Measurements from ENCODE around the gene ZNF19. TPM values are rescaled to one million over a fixed set of nuclear protein-coding genes. Genes with fewer than 3 reads are reported as not detected.

The ZNF19 gene
- total RNA-seq, 2 experiments from 2014 or later = 1.8 to 2.9 TPM

DNA sequence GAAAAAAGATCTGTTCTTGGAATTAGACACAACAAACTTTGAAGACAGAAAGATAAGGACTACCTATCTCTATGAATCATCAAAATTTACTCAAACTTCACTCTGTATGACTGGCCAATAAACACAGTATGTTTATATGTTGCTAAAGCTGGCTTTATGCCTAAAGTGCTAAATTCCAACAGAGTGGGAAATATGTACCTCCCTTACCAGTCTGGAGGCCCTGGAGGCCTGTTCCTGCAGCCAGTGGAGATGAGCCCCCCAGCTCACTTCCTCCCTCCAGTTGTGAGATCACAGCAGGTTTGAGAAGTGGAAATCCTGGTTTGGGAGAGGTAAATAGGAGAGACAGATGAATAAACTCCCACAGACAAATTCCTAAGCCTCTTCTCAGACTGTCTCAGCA lies 36.1 kb downstream of the ZNF19 start:
- Mint-ChIP-seq H3K27me3 (no peaks in the 10 kb centered on the region), H3K4me3 (no peak overlapping the region), H3K4me1 (no peaks in the 10 kb centered on the region), H3K27ac (no peak overlapping the region), H3K36me3 (peaks cover 74% of the 10 kb centered on the region), H3K9me3 (ENCODE audit: low read depth) (peaks cover 34% of the 10 kb centered on the region)
- CTCF ChIA-PET = no interaction called here
- DNase-seq (no peak), ATAC-seq (no peak)

DNA sequence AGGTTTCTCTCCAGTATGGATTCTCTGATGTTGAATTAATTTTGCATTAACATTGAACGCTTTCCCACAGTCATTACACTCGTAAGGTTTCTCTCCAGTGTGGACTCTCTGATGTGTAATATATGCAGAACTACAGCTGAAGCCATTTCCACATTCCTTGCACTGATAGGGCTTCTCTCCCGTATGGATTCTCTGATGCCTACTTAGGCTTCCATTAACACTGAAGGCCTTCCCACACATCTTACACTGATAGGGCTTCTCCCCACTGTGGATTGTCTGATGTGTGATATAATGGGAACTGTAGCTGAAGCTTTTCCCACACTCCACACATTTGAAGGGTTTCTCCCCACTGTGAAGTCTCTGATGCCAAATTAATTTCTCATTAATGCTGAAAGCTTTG lies 40.1 kb downstream of the ZNF19 start:
- Mint-ChIP-seq H3K27me3 (no peaks in the 10 kb centered on the region), H3K27ac (no peak overlapping the region), H3K4me1 (no peaks in the 10 kb centered on the region), H3K9me3 (ENCODE audit: low read depth) (peaks cover 44% of the 10 kb centered on the region), H3K4me3 (no peak overlapping the region), H3K36me3 (peaks cover 62% of the 10 kb centered on the region)
- CTCF ChIA-PET = interaction anchor here (1.0 kb wide), 1 partner anchor 9 kb away, joined by 3 read pairs; no protein-coding TSS in a partner anchor
- ATAC-seq (no peak), DNase-seq (no peak)

DNA sequence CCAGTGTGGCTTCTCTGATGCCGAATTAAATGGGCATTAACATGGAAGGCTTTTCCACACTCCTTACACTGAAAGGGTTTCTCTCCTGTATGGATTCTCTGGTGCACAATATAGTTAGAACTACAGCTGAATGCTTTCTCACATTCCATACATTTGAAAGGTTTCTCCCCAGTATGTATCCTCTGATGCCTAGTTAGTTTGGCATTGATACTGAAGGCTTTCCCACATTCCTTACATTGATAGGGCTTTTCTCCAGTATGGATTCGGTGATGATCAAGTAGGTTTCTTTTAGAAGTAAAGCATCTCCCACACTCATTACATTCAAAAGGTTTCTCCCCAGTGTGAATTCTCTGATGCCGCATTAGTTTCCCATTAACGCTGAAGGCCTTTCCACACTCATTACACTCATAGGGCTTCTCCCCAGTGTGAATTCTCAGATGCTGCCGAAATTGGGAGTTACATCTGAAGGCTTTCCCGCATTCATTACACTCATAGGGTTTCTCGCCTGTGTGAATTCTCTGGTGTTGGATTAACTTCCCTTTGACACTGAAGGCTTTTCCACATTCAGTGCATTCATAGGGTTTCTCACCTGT lies 40.8 kb downstream of the ZNF19 start:
- Mint-ChIP-seq H3K9me3 (ENCODE audit: low read depth) (peaks cover 48% of the 10 kb centered on the region), H3K27ac (no peak overlapping the region), H3K4me3 (no peak overlapping the region), H3K4me1 (no peaks in the 10 kb centered on the region), H3K27me3 (no peaks in the 10 kb centered on the region), H3K36me3 (peaks cover 58% of the 10 kb centered on the region)
- DNase-seq = no peak
- ATAC-seq = no peak
- CTCF ChIA-PET = no interaction called here

- H3K36me3 Mint-ChIP-seq = peaks cover 13% of the 10 kb centered on the region
- no peak for DNase-seq
- no peak overlapping the region for H3K4me3 Mint-ChIP-seq
- peaks cover 22% of the 10 kb centered on the region for H3K9me3 Mint-ChIP-seq (ENCODE audit: low read depth)
- H3K4me1 Mint-ChIP-seq = peaks cover 3% of the 10 kb centered on the region
- H3K27ac Mint-ChIP-seq = no peak overlapping the region
- no peak for ATAC-seq
- H3K27me3 Mint-ChIP-seq = no peaks in the 10 kb centered on the region
- CTCF ChIA-PET = no interaction called here
Observed at GRCh38 chr16:71443714-71444113, 45.4 kb downstream of the ZNF19 start.

DNA sequence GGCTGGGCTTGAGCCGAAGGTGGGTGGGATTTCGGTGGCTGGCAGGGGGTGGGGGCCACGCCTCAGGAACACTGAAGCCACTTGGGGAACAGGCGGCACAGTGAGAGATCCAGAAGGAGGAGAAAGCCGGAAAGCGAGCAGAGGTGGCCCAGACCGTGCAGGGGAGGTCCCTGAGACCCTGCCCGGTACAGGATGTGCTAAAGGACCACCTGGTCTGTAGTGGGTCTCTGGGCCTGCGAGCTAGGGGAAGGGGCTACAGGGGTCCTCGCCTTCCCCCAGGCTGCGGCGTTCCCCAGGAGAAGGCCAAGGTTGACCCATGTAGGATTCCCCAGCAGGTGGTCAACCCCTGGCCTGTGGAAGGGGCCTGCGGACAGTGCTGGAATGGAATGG lies 47.1 kb downstream of the ZNF19 start, which contains the start of gene TLE7:
Gene TLE7, minus strand, starts transcription at position 4 of the 390 bp plus-strand sequence. CDS start 8,730 bp downstream, outside the sequence.
- no peak for ATAC-seq
- CTCF ChIA-PET = no interaction called here
- peaks cover 13% of the 10 kb centered on the region for H3K9me3 Mint-ChIP-seq (ENCODE audit: low read depth)

DNA sequence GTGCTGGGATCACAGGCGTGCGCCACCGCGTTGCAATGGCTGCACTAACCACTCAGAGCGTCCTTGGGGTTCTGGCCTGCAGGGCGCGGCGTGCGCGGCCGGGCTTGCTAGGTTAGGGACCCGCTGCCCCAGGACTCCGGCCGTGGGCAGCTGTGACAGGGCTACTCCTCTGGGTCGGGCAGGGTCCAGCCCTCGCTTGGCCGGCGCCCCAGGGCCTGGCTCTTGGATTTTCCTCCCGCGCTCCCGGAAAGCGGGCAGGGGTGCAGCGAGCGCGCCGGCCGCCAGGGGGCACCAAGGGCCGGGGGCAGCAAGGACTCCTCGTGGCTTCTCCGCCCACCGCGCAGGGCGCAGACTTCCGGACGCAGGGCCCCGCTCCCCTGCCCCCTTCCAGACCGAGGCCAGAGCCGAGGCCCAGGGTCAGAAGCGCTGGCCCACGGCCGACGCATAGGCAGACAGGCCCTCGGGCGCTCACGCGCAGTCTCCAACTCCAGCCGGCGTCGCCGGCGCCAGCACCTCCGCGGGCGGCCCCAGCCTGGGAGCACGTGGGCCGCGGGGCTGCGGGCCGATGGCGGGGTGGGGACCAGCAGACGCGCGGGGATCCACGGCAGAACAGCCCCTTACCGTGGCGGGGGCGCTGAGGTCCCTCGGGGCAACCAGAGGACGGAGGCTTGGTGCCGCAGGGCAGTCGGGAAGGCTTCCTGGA lies 47.6 kb downstream of the ZNF19 start:
- H3K9me3 Mint-ChIP-seq (ENCODE audit: low read depth) = peaks cover 13% of the 10 kb centered on the region
- ATAC-seq = no peak
- H3K4me3 Mint-ChIP-seq = no peak overlapping the region
- CTCF ChIA-PET = no interaction called here
- H3K27ac Mint-ChIP-seq = no peak overlapping the region
- peaks cover 3% of the 10 kb centered on the region for H3K27me3 Mint-ChIP-seq
- H3K36me3 Mint-ChIP-seq = peaks cover 2% of the 10 kb centered on the region
- peaks cover 3% of the 10 kb centered on the region for H3K4me1 Mint-ChIP-seq
- DNase-seq = no peak

More for the DNA sequence above, 47.1 kb downstream of the ZNF19 start, which contains the start of gene TLE7:
- DNase-seq = no peak
- Mint-ChIP-seq H3K4me1 (peaks cover 3% of the 10 kb centered on the region), H3K27ac (no peak within 1 kb of the TSS), H3K27me3 (no peaks in the 10 kb centered on the region), H3K36me3 (peaks cover 2% of the 10 kb centered on the region), H3K4me3 (no peak within 1 kb of the TSS)

DNA sequence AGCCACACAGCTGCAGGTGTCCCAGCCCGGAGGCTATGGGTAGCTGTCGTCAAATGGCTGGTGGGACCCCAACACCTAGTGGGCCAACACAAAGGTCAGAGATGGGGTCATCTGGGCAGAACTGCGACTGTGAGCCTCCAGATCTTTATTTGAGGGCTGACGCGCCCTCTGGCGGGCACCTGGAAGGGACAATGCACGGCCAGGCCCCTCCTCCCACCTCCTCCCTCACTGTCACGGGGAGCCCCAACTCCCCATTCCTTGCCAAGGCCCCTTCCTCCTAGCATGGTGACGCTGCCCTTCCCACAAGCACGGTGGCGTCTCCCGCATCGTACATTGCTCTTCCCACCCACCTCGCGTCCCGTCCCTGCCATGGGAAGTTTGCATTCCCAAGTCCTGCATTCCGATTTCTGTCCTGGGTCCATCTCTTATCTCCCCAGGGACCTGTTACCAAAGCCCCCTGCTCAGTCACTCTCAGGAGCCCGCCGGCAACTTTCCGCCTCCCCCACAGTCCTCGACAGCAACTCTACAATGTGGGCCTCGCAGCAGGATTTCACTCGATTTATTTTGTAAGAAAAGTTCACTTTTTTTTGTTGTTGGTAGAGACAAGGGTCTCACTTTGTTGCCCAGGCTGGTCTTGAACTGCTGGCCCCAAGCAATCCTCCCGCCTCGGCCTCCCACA lies 48.3 kb downstream of the ZNF19 start:
- Mint-ChIP-seq H3K4me1 (peaks cover 3% of the 10 kb centered on the region), H3K9me3 (ENCODE audit: low read depth) (peaks cover 11% of the 10 kb centered on the region)
- CTCF ChIA-PET = no interaction called here

GRCh38 chr16:71439523-71439922 lies 49.6 kb downstream of the ZNF19 start:
- H3K36me3 Mint-ChIP-seq = no peaks in the 10 kb centered on the region
- H3K4me1 Mint-ChIP-seq = peaks cover 3% of the 10 kb centered on the region

More for the DNA sequence above, 48.3 kb downstream of the ZNF19 start:
- no peak for ATAC-seq
- Mint-ChIP-seq H3K4me3 (no peak overlapping the region), H3K36me3 (peaks cover 2% of the 10 kb centered on the region), H3K27ac (no peak overlapping the region), H3K27me3 (peaks cover 3% of the 10 kb centered on the region)
- DNase-seq = no peak

DNA sequence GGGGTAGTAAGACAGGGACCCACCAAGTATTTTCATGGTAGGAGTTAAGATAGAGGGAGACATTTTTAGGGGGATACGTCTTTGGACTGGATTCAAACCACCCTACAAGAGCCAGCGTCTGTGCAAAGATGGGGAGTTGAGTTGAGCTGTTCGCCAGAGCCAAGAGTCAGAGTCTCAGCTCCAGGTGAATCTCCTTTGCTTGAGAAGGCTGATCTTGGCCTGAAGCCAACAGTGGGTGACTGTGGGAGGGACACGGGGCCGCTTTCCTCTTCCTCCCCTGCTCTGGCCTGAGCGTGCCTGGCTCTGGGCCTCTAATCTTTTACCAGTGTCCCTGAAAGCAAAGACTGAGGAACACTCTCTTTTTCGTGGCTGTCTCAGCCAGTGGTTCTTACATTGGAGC lies 52.7 kb downstream of the ZNF19 start:
- Mint-ChIP-seq H3K36me3 (no peaks in the 10 kb centered on the region), H3K27me3 (peaks cover 3% of the 10 kb centered on the region), H3K4me1 (peaks cover 6% of the 10 kb centered on the region), H3K4me3 (no peak overlapping the region), H3K27ac (no peak overlapping the region), H3K9me3 (ENCODE audit: low read depth) (no peaks in the 10 kb centered on the region)
- ATAC-seq (no peak), DNase-seq (no peak)
- CTCF ChIA-PET = interaction anchor here (0.7 kb wide), 1 partner anchor 24 kb away, joined by 3 read pairs; no protein-coding TSS in a partner anchor

More at GRCh38 chr16:71439523-71439922, 49.6 kb downstream of the ZNF19 start:
- no peak for ATAC-seq
- H3K9me3 Mint-ChIP-seq (ENCODE audit: low read depth) = peaks cover 4% of the 10 kb centered on the region
- peaks cover 3% of the 10 kb centered on the region for H3K27me3 Mint-ChIP-seq
- no peak overlapping the region for H3K4me3 Mint-ChIP-seq
- CTCF ChIA-PET = no interaction called here
- no peak for DNase-seq
- no peak overlapping the region for H3K27ac Mint-ChIP-seq

DNA sequence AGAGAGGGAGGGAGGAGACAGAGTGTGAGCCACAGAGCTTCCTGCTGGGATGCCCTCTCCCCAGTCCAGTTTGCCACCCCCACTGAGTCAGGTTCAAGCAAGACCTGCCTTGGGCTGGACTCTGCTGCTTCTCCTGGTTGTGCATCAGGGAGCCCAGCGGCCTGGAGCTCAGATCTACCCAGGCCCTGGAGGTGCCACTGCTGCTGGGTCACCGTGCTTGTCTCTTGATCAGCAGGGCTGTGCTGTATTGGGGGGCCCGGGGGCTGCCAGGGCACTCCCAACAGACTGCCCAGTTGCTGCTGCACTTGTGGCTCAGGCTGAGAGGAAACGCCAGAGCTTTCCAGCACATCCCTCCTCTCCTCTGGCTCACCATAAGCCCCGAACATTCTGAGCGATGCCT lies 56.2 kb downstream of the ZNF19 start:
- CTCF ChIA-PET = interaction anchor here (1.8 kb wide), 1 partner anchor 21 kb away, joined by 5 read pairs; no protein-coding TSS in a partner anchor

GRCh38 chr16:71431991-71432390 lies 57.1 kb downstream of the ZNF19 start:
- no peak overlapping the region for H3K4me3 Mint-ChIP-seq
- no peak overlapping the region for H3K27ac Mint-ChIP-seq
- H3K4me1 Mint-ChIP-seq = peaks cover 6% of the 10 kb centered on the region
- DNase-seq (no peak), ATAC-seq (no peak)
- peaks cover 13% of the 10 kb centered on the region for H3K27me3 Mint-ChIP-seq
- CTCF ChIA-PET = no interaction called here
- H3K36me3 Mint-ChIP-seq = no peaks in the 10 kb centered on the region
- H3K9me3 Mint-ChIP-seq (ENCODE audit: low read depth) = no peaks in the 10 kb centered on the region

More for the DNA sequence above, 56.2 kb downstream of the ZNF19 start:
- ATAC-seq = no peak
- no peak for DNase-seq
- Mint-ChIP-seq H3K4me1 (peaks cover 4% of the 10 kb centered on the region), H3K27ac (no peak overlapping the region), H3K27me3 (peaks cover 9% of the 10 kb centered on the region), H3K36me3 (no peaks in the 10 kb centered on the region), H3K4me3 (no peak overlapping the region), H3K9me3 (ENCODE audit: low read depth) (no peaks in the 10 kb centered on the region)

- Mint-ChIP-seq H3K27me3 (peaks cover 18% of the 10 kb centered on the region), H3K4me3 (no peak overlapping the region), H3K27ac (no peak overlapping the region), H3K36me3 (no peaks in the 10 kb centered on the region), H3K9me3 (ENCODE audit: low read depth) (no peaks in the 10 kb centered on the region), H3K4me1 (peaks cover 12% of the 10 kb centered on the region)
- DNase-seq (no peak), ATAC-seq (no peak)
- CTCF ChIA-PET = no interaction called here
Observed at GRCh38 chr16:71431176-71431575, 57.9 kb downstream of the ZNF19 start.

GRCh38 chr16:71430744-71431143 lies 58.4 kb downstream of the ZNF19 start:
- no peak overlapping the region for H3K27ac Mint-ChIP-seq

More at GRCh38 chr16:71430744-71431143, 58.4 kb downstream of the ZNF19 start:
- H3K9me3 Mint-ChIP-seq (ENCODE audit: low read depth) = no peaks in the 10 kb centered on the region
- DNase-seq (no peak), ATAC-seq (no peak)
- CTCF ChIA-PET = interaction anchor here (1.7 kb wide), 1 partner anchor 16 kb away, joined by 3 read pairs; no protein-coding TSS in a partner anchor
- peaks cover 23% of the 10 kb centered on the region for H3K27me3 Mint-ChIP-seq
- peaks cover 12% of the 10 kb centered on the region for H3K4me1 Mint-ChIP-seq
- no peaks in the 10 kb centered on the region for H3K36me3 Mint-ChIP-seq
- no peak overlapping the region for H3K4me3 Mint-ChIP-seq

All from activated CD8-positive, alpha-beta memory T cell treated with anti-CD3 and anti-CD28 coated beads, Interleukin-2, amount 10 ng/mL, durations not matched to agents 7 days and 5 days (primary cell).